Naive thymus-derived CD4-positive, alpha-beta T cell (primary cell): ENCODE data around the gene TMEM53. TPM values are rescaled to one million over a fixed set of nuclear protein-coding genes. Genes with fewer than 3 reads are reported as not detected.
A peak's percentile ranks its signal among the peaks of the same experiment; 100 is the strongest.

ENCODE experiments used
- ATAC-seq: fragments of 150-1000 bp; cut with Tn5 transposase; 2 replicates; pipeline ENCODE4 v1.10.0; 2021; ENCODE audit warnings: mild to moderate bottlenecking, moderate library complexity
- CTCF ChIA-PET: fragments of 350-600 bp; sonication (Branson Sonifier 250); formaldehyde crosslinking; loops from one replicate; lab custom pipeline; 2021; ENCODE audit warnings: antibody characterized with exemption; lab: Charles Lee
- POLR2A ChIA-PET: fragments of 350-600 bp; sonication (Branson Sonifier 250); formaldehyde crosslinking; loops from one replicate; lab custom pipeline; 2021; ENCODE audit warnings: antibody characterized with exemption, inconsistent platforms; lab: Charles Lee
- DNase-seq, 9 donors: peaks; one replicate each; pipeline versions ENCODE4 v3.0.0 to v3.0.0-alpha.2; 2020 to 2022; ENCODE audit warnings: mixed read lengths in 1 of 9
- H3K27ac ChIP-seq: one replicate; pipeline ENCODE4 v1.7.0; 2013; ENCODE audit warnings: mild to moderate bottlenecking, low read depth, low read length, moderate library complexity
- H3K27me3 ChIP-seq, 2 donors: one replicate each; pipeline ENCODE4 v1.7.0; 2013; ENCODE audit warnings: low read length in 2 of 2, mild to moderate bottlenecking in 2 of 2, moderate library complexity in 2 of 2; ENCODE audit not compliant: control insufficient read depth in 2 of 2, insufficient read depth in 2 of 2
- H3K36me3 ChIP-seq, 3 experiments: 1 replicate in 2 of 3; 2 replicates in 1 of 3; pipeline ENCODE4 v1.7.0; 2013; ENCODE audit warnings: low read length in 3 of 3, mild to moderate bottlenecking in 3 of 3, moderate library complexity in 1 of 3; ENCODE audit not compliant: insufficient read depth in 3 of 3, control insufficient read depth in 2 of 3
- H3K4me1 ChIP-seq, 2 donors: one replicate each; pipeline ENCODE4 v1.7.0; 2013; ENCODE audit warnings: low read length in 2 of 2, mild to moderate bottlenecking in 2 of 2, moderate library complexity in 1 of 2; ENCODE audit not compliant: control insufficient read depth in 2 of 2, insufficient read depth in 2 of 2
- H3K4me3 ChIP-seq: 2 replicates; pipeline ENCODE4 v1.7.0; 2013; ENCODE audit warnings: mild to moderate bottlenecking, low read length
- H3K9me3 ChIP-seq, 3 experiments: 1 replicate in 2 of 3; 2 replicates in 1 of 3; pipeline ENCODE4 v1.7.0; 2013; ENCODE audit warnings: low read length in 3 of 3; ENCODE audit not compliant: control insufficient read depth in 2 of 3
- H3K27ac Mint-ChIP-seq, 9 donors: one replicate each; pipeline ENCODE4 v1.8.0; 2020 to 2022; ENCODE audit warnings: mixed read lengths in 9 of 9, mild to moderate bottlenecking in 8 of 9, moderate library complexity in 5 of 9, inconsistent platforms in 2 of 9
- H3K27me3 Mint-ChIP-seq, 5 donors: one replicate each; pipeline ENCODE4 v1.8.0; 2021 to 2022; ENCODE audit warnings: mixed read lengths in 5 of 5, mild to moderate bottlenecking in 1 of 5
- H3K36me3 Mint-ChIP-seq, 5 donors: one replicate each; pipeline ENCODE4 v1.8.0; 2020 to 2022; ENCODE audit warnings: mixed read lengths in 5 of 5, mild to moderate bottlenecking in 3 of 5, inconsistent platforms in 1 of 5
- H3K4me1 Mint-ChIP-seq, 7 donors: one replicate each; pipeline ENCODE4 v1.8.0; 2020 to 2022; ENCODE audit warnings: mixed read lengths in 7 of 7, mild to moderate bottlenecking in 3 of 7, inconsistent platforms in 1 of 7
- H3K4me3 Mint-ChIP-seq, 10 donors: one replicate each; pipeline ENCODE4 v1.8.0; 2020 to 2022; ENCODE audit warnings: mild to moderate bottlenecking in 10 of 10, mixed read lengths in 10 of 10, moderate library complexity in 6 of 10, inconsistent platforms in 2 of 10
- H3K9me3 Mint-ChIP-seq, 11 donors: one replicate each; pipeline ENCODE4 v1.8.0; 2020 to 2022; ENCODE audit warnings: mixed read lengths in 11 of 11, mild to moderate bottlenecking in 4 of 11, inconsistent platforms in 1 of 11, moderate library complexity in 1 of 11
- intact Hi-C, 2 donors: fragments of 100-400 bp; cut with micrococcal nuclease; formaldehyde crosslinking; loops; one replicate each; pipeline ENCODE4 v1.15.1; 2023
- polyA plus RNA-seq, 2 donors: library from polyadenylated mRNA; unstranded; fragments of 300-500 nt; fragmentation: Illumina TruSeq; gene quantifications; one replicate each; pipeline ENCODE4 v1.2.3, GENCODE V29; 2021
- total RNA-seq, 6 experiments: library from RNA in 5 of 6; stranded (reverse) in 5 of 6; gene quantifications; 1 replicate in 5 of 6; 2 replicates in 1 of 6; pipeline ENCODE4 v1.2.3 and lab custom pipeline; 2021 to 2026

The TMEM53 gene
- total and polyA plus RNA-seq, 7 experiments from 2014 or later, result 1.6 to 3.5 (median 2.9) TPM

DNA sequence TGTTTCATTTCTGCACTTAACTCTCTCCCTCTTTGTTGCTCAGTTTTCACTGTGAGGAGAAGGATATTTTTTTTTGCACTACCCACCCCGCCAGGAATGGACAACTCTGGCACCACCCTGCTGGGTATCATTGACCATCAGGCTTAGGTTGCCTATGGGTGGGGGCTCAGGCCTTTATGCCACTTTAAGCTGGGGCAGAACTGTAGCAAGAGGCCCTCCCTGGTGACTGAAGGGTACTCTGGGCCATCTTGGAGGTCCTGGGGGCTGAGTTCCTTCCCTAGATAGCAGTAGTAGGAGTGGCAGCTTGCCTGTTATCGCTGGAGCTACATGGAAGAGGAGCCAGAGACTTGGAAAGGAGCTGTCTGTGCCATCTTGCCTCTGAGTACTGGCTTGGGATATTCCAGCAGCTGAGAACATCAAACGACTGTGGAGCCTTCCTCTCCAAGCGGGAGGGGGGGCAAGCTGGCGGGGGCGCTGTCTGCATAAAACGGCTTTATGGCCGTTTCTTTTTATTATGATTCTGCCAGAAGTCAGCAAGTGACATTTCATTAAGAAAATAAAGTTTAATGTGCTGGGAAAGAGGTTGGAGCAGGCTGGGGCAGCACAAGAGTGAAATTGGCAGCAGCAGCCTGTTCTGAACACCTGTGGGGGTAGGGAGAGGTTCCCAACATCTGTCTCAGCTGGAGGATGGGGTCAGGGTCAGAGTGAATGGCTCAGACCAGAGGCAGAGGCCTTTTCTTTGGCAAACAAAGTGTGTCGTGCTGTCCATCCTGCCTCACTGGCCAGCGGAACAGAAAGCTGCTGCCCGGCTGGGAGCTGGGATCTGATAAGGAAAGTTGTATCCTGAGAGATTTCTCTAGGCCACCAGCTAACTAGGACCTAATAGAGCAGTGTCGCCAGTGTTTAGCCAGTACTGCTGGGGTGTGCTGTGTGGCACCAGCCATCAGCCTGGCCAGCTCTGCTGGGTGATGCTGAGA, 32.9 kb downstream of the TMEM53 start:
- Mint-ChIP-seq H3K36me3 (peaks cover 9 to 42% (median 13%) of the 10 kb centered on the region in 5 donors), H3K4me3 (no peak overlapping the region), H3K27me3 (no peaks in the 10 kb centered on the region), H3K27ac (peak overlapping the region in 3 of 9 donors; percentile 43 to 92 (median 55)), H3K9me3 (peaks cover 0 to 2% (median 0%) of the 10 kb centered on the region in 11 donors), H3K4me1 (peaks cover 4 to 18% (median 9%) of the 10 kb centered on the region in 7 donors)
- Histone ChIP-seq H3K27ac (no peak overlapping the region), H3K4me3 (no peak overlapping the region), H3K9me3 (no peaks in the 10 kb centered on the region), H3K27me3 (no peaks in the 10 kb centered on the region), H3K36me3 (peaks cover 8 to 97% (median 32%) of the 10 kb centered on the region in 3 experiments), H3K4me1 (no peaks in the 10 kb centered on the region)
- ChIA-PET CTCF (interaction anchor here (2.6 kb wide), 1 partner anchor 11 kb away, joined by 12 read pairs; no protein-coding TSS in a partner anchor), POLR2A (interaction anchor here (0.6 to 2.9 kb wide), 3 partner anchors 9 to 779 kb away, joined by 3 to 18 read pairs (median 3); no protein-coding TSS in a partner anchor)
- ATAC-seq (no peak), DNase-seq (no peak)
- intact Hi-C loops, result no loop called here

GRCh38 chr1:44640200-44640853, 34.0 kb downstream of the TMEM53 start:
- Mint-ChIP-seq H3K9me3 (peaks cover 0 to 2% (median 0%) of the 10 kb centered on the region in 11 donors), H3K4me3 (no peak overlapping the region), H3K4me1 (peaks cover 6 to 24% (median 10%) of the 10 kb centered on the region in 7 donors), H3K27me3 (no peaks in the 10 kb centered on the region), H3K36me3 (peaks cover 10 to 42% (median 15%) of the 10 kb centered on the region in 5 donors), H3K27ac (peak overlapping the region in 1 of 9 donors; percentile 41)
- no peak overlapping the region for H3K4me3 ChIP-seq
- ChIA-PET CTCF (no interaction called here), POLR2A (interaction anchor here (0.7 to 1.7 kb wide), 3 partner anchors 8 to 11 kb away, joined by 3 to 5 read pairs (median 4); no protein-coding TSS in a partner anchor)
- H3K4me1 ChIP-seq, result no peaks in the 10 kb centered on the region
- intact Hi-C loops, result no loop called here
- H3K27ac ChIP-seq, result no peak overlapping the region
- H3K27me3 ChIP-seq, result no peaks in the 10 kb centered on the region
- H3K9me3 ChIP-seq, result no peaks in the 10 kb centered on the region
- DNase-seq (no peak), ATAC-seq (no peak)
- H3K36me3 ChIP-seq, result peaks cover 8 to 97% (median 32%) of the 10 kb centered on the region in 3 experiments

GRCh38 chr1:44637702-44638411, 36.4 kb downstream of the TMEM53 start:
- Mint-ChIP-seq H3K27me3 (no peaks in the 10 kb centered on the region), H3K4me3 (no peak overlapping the region), H3K4me1 (peaks cover 27 to 39% (median 32%) of the 10 kb centered on the region in 7 donors), H3K36me3 (peaks cover 6 to 36% (median 12%) of the 10 kb centered on the region in 5 donors), H3K9me3 (peaks cover 0 to 2% (median 0%) of the 10 kb centered on the region in 11 donors), H3K27ac (peak overlapping the region in 3 of 9 donors; percentile 48 to 85 (median 71))
- no peaks in the 10 kb centered on the region for H3K27me3 ChIP-seq
- CTCF ChIA-PET, result interaction anchor here (4.3 kb wide), 1 partner anchor 14 kb away, joined by 18 read pairs; no protein-coding TSS in a partner anchor
- peaks cover 2 to 3% of the 10 kb centered on the region in 2 donors for H3K4me1 ChIP-seq
- H3K4me3 ChIP-seq, result no peak overlapping the region
- no peak overlapping the region for H3K27ac ChIP-seq
- intact Hi-C loops, result loop anchor here (10.0 kb wide), 2 partner anchors 423 to 693 kb away; partner anchors contain the start of genes DMAP1 (in 1 of the 2) and IPO13 (in 1 of the 2)
- POLR2A ChIA-PET, result interaction anchor here (1.2 kb wide), 1 partner anchor 10 kb away, joined by 3 read pairs; no protein-coding TSS in a partner anchor
- H3K36me3 ChIP-seq, result peaks cover 8 to 97% (median 32%) of the 10 kb centered on the region in 3 experiments
- DNase-seq (no peak), ATAC-seq (no peak)
- no peaks in the 10 kb centered on the region for H3K9me3 ChIP-seq

DNA sequence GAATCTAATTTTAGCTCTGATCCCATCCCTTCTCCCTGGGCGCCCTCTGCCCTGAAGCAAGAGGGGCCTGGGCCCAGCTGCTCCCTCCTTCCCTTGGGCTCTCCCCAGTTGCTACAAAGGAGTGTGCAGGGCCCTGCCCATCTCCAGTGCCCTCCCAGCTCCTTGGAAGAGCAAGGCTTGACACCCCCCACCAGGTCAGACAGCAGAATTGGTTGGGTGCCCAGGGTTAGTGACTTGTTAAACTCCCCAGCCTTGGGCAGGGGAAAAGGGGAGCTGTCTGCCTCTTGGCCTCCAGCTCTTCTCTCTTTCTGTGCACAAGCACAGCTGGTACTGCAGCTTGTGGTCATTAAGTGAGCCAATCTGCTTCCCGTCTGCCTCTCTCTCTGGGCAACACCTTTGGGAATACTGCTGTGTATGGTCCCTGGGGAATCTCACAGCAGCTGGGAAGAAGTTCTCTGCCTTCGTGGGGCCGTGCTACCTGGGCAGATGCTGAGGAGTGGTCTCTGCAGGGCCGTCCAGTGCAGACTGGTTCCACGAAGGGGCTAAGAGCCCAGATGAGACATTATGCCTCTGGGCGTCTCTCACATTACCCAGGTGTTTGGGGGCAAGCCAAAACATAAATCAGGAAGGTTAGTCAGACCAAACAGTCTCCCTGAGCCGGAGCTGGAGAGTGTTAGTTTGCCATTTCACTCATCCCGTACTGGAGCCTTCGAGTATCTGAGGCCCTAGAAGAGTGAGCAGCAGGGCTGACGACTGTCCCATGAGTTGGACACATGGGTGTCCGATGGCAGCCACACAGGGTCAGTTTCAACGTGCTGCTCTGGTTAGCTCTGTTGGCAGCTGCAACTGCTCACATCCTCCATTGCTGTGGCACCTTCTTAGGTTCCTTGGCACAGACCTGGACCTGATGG, 37.3 kb downstream of the TMEM53 start:
- H3K36me3 Mint-ChIP-seq, result peaks cover 6 to 31% (median 12%) of the 10 kb centered on the region in 5 donors
- Histone ChIP-seq H3K27me3 (no peaks in the 10 kb centered on the region), H3K4me1 (peaks cover 8% of the 10 kb centered on the region in 2 donors), H3K4me3 (no peak overlapping the region), H3K36me3 (peaks cover 8 to 93% (median 31%) of the 10 kb centered on the region in 3 experiments), H3K27ac (no peak overlapping the region), H3K9me3 (no peaks in the 10 kb centered on the region)
- H3K27ac Mint-ChIP-seq, result peak overlapping the region in 3 of 9 donors; percentile 9 to 48 (median 12)
- peaks cover 25 to 46% (median 33%) of the 10 kb centered on the region in 7 donors for H3K4me1 Mint-ChIP-seq
- intact Hi-C loops, result loop anchor here (10.0 kb wide), 2 partner anchors 422 to 692 kb away; partner anchors contain the start of genes DMAP1 (in 1 of the 2) and IPO13 (in 1 of the 2)
- DNase-seq, result no peak
- H3K4me3 Mint-ChIP-seq, result no peak overlapping the region
- CTCF ChIA-PET, result interaction anchor here (4.3 kb wide), 1 partner anchor 15 kb away, joined by 18 read pairs; no protein-coding TSS in a partner anchor
- ATAC-seq, result no peak
- H3K9me3 Mint-ChIP-seq, result peaks cover 0 to 2% (median 0%) of the 10 kb centered on the region in 11 donors
- H3K27me3 Mint-ChIP-seq, result no peaks in the 10 kb centered on the region
- POLR2A ChIA-PET, result no interaction called here

DNA sequence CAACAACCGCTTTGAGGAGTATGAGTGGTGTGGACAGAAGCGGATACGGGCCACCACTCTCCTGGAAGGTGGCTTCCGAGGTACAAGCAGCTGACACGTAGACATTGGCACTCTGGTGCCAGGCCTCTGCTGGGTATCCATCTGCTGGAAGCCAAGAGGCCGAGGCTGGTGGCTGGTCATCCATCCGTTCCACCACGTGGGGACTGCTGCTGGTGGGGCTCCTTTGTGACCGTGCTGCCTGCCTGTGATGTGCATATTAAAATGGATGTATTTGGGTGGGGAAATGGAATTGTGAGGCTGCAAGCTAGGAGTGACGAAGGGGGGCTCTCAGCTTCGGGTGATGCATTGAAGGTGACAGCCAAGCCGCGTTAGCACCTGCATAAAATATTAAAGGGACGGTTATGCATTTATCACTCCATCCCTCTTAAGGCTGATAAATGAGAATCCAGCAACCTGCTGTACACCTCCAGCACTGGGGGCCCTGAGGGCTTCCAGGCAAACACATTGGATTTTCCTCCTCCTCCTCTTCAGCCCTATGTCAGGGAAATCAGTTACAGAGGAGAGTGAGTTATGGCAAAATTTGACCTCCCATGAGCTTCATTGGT, 38.1 kb downstream of the TMEM53 start:
- peaks cover 22 to 50% (median 36%) of the 10 kb centered on the region in 7 donors for H3K4me1 Mint-ChIP-seq
- ATAC-seq (no peak), DNase-seq (no peak)
- peaks cover 0 to 2% (median 0%) of the 10 kb centered on the region in 11 donors for H3K9me3 Mint-ChIP-seq
- no peaks in the 10 kb centered on the region for H3K27me3 ChIP-seq
- intact Hi-C loops, result loop anchor here (10.0 kb wide), 2 partner anchors 421 to 691 kb away; partner anchors contain the start of genes DMAP1 (in 1 of the 2) and IPO13 (in 1 of the 2)
- H3K4me3 Mint-ChIP-seq, result no peak overlapping the region
- H3K36me3 ChIP-seq, result peaks cover 8 to 85% (median 27%) of the 10 kb centered on the region in 3 experiments
- no peaks in the 10 kb centered on the region for H3K27me3 Mint-ChIP-seq
- H3K9me3 ChIP-seq, result no peaks in the 10 kb centered on the region
- peaks cover 6 to 27% (median 12%) of the 10 kb centered on the region in 5 donors for H3K36me3 Mint-ChIP-seq
- H3K4me3 ChIP-seq, result no peak overlapping the region
- ChIA-PET POLR2A (interaction anchor here (0.6 kb wide), 2 partner anchors 321 to 1278 kb away, joined by 3 read pairs; partner anchors contain the start of gene CDC20), CTCF (interaction anchor here (4.3 kb wide), 1 partner anchor 16 kb away, joined by 18 read pairs; no protein-coding TSS in a partner anchor)
- H3K4me1 ChIP-seq, result peaks cover 8 to 11% of the 10 kb centered on the region in 2 donors
- no peak overlapping the region for H3K27ac Mint-ChIP-seq
- no peak overlapping the region for H3K27ac ChIP-seq
